H1 (cell line): ENCODE data around the gene SNU13. TPM values are rescaled to one million over a fixed set of nuclear protein-coding genes. Genes with fewer than 3 reads are reported as not detected.

Experiments
- ASH2L ChIP-seq: fragments of 200-600, 300-600 bp; sonication (generic); IDR thresholded peaks from one replicate; pipeline ENCODE4 v1.7.1; 2017; ENCODE audit warnings: low read length
- BCL11A ChIP-seq, 2 experiments: IDR thresholded peaks; one replicate each; pipeline ENCODE4 v1.6.1; 2011; ENCODE audit warnings: low read depth in 2 of 2, low read length in 2 of 2, mild to moderate bottlenecking in 2 of 2
- GTF2F1 ChIP-seq: IDR thresholded peaks from 2 replicates; pipeline ENCODE4 v1.6.1; 2012; ENCODE audit warnings: low read depth, low read length, improper control_type of control experiment, borderline replicate concordance
- PHF8 ChIP-seq: fragments of 200-600 bp; sonication (generic); conservative IDR thresholded peaks from 2 replicates; pipeline ENCODE4 v1.7.1; 2012; ENCODE audit warnings: low read depth, mild to moderate bottlenecking, inconsistent platforms, low read length, moderate library complexity
- SIN3A ChIP-seq, 2 experiments: IDR thresholded peaks in 1 of 2; conservative IDR thresholded peaks in 1 of 2; 2 replicates each; pipeline ENCODE4 v1.6.1; 2011 to 2012; ENCODE audit warnings: low read length in 2 of 2, improper control_type of control experiment in 1 of 2, low read depth in 1 of 2, mild to moderate bottlenecking in 1 of 2
- TAF1 ChIP-seq: IDR thresholded peaks from 2 replicates; pipeline ENCODE4 v1.6.1; 2011; ENCODE audit warnings: mild to moderate bottlenecking, low read depth, low read length
- TBP ChIP-seq: IDR thresholded peaks from 2 replicates; pipeline ENCODE4 v1.6.1; 2011; ENCODE audit warnings: low read depth, low read length, improper control_type of control experiment
- polyA plus RNA-seq, 7 experiments: library from polyadenylated mRNA; depleted of rRNA in 3 of 7; stranded (reverse) in 5 of 7; unstranded in 2 of 7; fragments of >200 nt in 5 of 7; fragments of 200-250 nt in 2 of 7; gene quantifications; 1 replicate in 5 of 7; 2 replicates in 1 of 7; 4 replicates in 1 of 7; pipeline versions ENCODE4 v1.2.1 to v1.2.3, GENCODE V29; 2011 to 2013; ENCODE audit warnings: missing spikeins in 2 of 7, mixed read lengths in 2 of 7
- total RNA-seq: library from RNA; stranded (reverse); fragmentation: NEBNext Ultra II Directional; extraction: Animal tissue kit (Norgen Biotek cat#: 25700); gene quantifications from 2 replicates; pipeline ENCODE4 v1.2.1, GENCODE V29; 2021
- TF ChIP-seq, protein P1 (sequence below): fragments of 300-600 bp; sonication (generic); IDR thresholded peaks from 2 replicates; pipeline ENCODE4 v1.7.1; 2012; ENCODE audit warnings: low read length, moderate library complexity, mild to moderate bottlenecking, inconsistent platforms; ENCODE audit not compliant: insufficient replicate concordance
- TF ChIP-seq, protein P2 (sequence below): IDR thresholded peaks from 2 replicates; pipeline ENCODE4 v1.6.1; 2011; ENCODE audit warnings: low read depth, mild to moderate bottlenecking, low read length; ENCODE audit not compliant: insufficient read depth
- TF ChIP-seq, protein P3 (sequence below): IDR thresholded peaks from 2 replicates; pipeline ENCODE4 v1.6.1; 2012; ENCODE audit warnings: inconsistent platforms

Gene SNU13
- total and polyA plus RNA-seq, 2 of the 8 experiments (the other 6 are each of a cell fraction or from before 2014, with no cell fraction given) = 241 to 281 TPM

DNA sequence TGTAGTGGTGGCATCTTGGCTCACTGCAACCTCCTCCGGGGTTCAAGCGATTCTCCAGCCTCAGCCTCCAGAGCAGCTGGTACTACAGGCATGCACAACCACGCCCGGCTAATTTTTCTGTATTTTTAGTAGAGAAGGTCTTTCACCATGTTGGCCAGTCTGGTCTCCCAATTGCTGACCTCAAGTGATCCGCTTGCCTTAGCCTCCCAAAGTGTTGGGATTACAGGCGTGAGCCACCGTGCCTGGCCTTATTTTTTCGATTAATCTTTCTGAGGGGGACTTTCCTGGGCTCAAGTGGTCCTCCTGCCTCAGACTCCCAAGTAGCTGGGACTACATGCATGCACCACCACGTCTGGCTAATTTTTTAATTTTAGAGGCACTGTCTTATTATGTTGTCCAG, 5.6 kb downstream of the SNU13 start (continued):
- TF ChIP-seq, protein P1, sequence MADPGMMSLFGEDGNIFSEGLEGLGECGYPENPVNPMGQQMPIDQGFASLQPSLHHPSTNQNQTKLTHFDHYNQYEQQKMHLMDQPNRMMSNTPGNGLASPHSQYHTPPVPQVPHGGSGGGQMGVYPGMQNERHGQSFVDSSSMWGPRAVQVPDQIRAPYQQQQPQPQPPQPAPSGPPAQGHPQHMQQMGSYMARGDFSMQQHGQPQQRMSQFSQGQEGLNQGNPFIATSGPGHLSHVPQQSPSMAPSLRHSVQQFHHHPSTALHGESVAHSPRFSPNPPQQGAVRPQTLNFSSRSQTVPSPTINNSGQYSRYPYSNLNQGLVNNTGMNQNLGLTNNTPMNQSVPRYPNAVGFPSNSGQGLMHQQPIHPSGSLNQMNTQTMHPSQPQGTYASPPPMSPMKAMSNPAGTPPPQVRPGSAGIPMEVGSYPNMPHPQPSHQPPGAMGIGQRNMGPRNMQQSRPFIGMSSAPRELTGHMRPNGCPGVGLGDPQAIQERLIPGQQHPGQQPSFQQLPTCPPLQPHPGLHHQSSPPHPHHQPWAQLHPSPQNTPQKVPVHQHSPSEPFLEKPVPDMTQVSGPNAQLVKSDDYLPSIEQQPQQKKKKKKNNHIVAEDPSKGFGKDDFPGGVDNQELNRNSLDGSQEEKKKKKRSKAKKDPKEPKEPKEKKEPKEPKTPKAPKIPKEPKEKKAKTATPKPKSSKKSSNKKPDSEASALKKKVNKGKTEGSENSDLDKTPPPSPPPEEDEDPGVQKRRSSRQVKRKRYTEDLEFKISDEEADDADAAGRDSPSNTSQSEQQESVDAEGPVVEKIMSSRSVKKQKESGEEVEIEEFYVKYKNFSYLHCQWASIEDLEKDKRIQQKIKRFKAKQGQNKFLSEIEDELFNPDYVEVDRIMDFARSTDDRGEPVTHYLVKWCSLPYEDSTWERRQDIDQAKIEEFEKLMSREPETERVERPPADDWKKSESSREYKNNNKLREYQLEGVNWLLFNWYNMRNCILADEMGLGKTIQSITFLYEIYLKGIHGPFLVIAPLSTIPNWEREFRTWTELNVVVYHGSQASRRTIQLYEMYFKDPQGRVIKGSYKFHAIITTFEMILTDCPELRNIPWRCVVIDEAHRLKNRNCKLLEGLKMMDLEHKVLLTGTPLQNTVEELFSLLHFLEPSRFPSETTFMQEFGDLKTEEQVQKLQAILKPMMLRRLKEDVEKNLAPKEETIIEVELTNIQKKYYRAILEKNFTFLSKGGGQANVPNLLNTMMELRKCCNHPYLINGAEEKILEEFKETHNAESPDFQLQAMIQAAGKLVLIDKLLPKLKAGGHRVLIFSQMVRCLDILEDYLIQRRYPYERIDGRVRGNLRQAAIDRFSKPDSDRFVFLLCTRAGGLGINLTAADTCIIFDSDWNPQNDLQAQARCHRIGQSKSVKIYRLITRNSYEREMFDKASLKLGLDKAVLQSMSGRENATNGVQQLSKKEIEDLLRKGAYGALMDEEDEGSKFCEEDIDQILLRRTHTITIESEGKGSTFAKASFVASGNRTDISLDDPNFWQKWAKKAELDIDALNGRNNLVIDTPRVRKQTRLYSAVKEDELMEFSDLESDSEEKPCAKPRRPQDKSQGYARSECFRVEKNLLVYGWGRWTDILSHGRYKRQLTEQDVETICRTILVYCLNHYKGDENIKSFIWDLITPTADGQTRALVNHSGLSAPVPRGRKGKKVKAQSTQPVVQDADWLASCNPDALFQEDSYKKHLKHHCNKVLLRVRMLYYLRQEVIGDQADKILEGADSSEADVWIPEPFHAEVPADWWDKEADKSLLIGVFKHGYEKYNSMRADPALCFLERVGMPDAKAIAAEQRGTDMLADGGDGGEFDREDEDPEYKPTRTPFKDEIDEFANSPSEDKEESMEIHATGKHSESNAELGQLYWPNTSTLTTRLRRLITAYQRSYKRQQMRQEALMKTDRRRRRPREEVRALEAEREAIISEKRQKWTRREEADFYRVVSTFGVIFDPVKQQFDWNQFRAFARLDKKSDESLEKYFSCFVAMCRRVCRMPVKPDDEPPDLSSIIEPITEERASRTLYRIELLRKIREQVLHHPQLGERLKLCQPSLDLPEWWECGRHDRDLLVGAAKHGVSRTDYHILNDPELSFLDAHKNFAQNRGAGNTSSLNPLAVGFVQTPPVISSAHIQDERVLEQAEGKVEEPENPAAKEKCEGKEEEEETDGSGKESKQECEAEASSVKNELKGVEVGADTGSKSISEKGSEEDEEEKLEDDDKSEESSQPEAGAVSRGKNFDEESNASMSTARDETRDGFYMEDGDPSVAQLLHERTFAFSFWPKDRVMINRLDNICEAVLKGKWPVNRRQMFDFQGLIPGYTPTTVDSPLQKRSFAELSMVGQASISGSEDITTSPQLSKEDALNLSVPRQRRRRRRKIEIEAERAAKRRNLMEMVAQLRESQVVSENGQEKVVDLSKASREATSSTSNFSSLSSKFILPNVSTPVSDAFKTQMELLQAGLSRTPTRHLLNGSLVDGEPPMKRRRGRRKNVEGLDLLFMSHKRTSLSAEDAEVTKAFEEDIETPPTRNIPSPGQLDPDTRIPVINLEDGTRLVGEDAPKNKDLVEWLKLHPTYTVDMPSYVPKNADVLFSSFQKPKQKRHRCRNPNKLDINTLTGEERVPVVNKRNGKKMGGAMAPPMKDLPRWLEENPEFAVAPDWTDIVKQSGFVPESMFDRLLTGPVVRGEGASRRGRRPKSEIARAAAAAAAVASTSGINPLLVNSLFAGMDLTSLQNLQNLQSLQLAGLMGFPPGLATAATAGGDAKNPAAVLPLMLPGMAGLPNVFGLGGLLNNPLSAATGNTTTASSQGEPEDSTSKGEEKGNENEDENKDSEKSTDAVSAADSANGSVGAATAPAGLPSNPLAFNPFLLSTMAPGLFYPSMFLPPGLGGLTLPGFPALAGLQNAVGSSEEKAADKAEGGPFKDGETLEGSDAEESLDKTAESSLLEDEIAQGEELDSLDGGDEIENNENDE = no peak
- TF ChIP-seq, protein P2, sequence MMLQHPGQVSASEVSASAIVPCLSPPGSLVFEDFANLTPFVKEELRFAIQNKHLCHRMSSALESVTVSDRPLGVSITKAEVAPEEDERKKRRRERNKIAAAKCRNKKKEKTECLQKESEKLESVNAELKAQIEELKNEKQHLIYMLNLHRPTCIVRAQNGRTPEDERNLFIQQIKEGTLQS = no peak
- no peak for TF ChIP-seq SIN3A (conservative IDR thresholded peaks at IDR 0.05 in 1 of 2, IDR thresholded peaks at IDR 0.05 in 1 of 2; ENCODE audit: low read depth in 1 of 2, low read length in 2 of 2)
- TF ChIP-seq, protein P3, sequence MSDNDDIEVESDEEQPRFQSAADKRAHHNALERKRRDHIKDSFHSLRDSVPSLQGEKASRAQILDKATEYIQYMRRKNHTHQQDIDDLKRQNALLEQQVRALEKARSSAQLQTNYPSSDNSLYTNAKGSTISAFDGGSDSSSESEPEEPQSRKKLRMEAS = no peak
- no peak for TF ChIP-seq ASH2L
- no peak for TF ChIP-seq GTF2F1
- TF ChIP-seq TAF1 = no peak
- no peak for TF ChIP-seq PHF8
- no peak for TF ChIP-seq BCL11A (IDR thresholded peaks at IDR 0.05; ENCODE audit: low read depth in 2 of 2, low read length in 2 of 2)
- no peak for TF ChIP-seq TBP
